OCI-M1 (cell line): ENCODE measurements around the gene NXPH2.
A peak's percentile ranks its signal among the peaks of the same experiment; 100 is the strongest.
"Not testable (repeated sequence)": the region's sequence is repeated elsewhere in the genome, so short reads cannot be mapped to it uniquely, and the experiment has no call there.

Experiments
- DNase-seq: peaks from one replicate; lab custom pipeline; 2025; lab: John Stamatoyannopoulos, UW

The NXPH2 gene

GRCh38 chr2:138711812-138712211 lies 68.4 kb downstream of the NXPH2 start:
- DNase-seq: no peak

- no peak for DNase-seq
Observed at GRCh38 chr2:138708682-138709241, 71.4 kb downstream of the NXPH2 start.

GRCh38 chr2:138707392-138708074 lies 72.7 kb downstream of the NXPH2 start:
- DNase-seq: no peak

GRCh38 chr2:138703242-138703641 lies 76.9 kb downstream of the NXPH2 start:
- no peak for DNase-seq

- peak; percentile 25 for DNase-seq
Observed at GRCh38 chr2:138700716-138701115, 79.5 kb downstream of the NXPH2 start.

GRCh38 chr2:138699421-138699820 lies 80.8 kb downstream of the NXPH2 start:
- no peak for DNase-seq

GRCh38 chr2:138698428-138698827 lies 81.8 kb downstream of the NXPH2 start:
- no peak for DNase-seq

- DNase-seq: no peak
Observed at GRCh38 chr2:138691667-138692066, 88.5 kb downstream of the NXPH2 start.

- DNase-seq: peak; percentile 66
Observed at GRCh38 chr2:138689705-138690104, 90.5 kb downstream of the NXPH2 start.

- DNase-seq: no peak
Observed at GRCh38 chr2:138682163-138682562, 98.0 kb downstream of the NXPH2 start.

- DNase-seq: no peak
Observed at GRCh38 chr2:138677221-138677620, 103.0 kb downstream of the NXPH2 start.

GRCh38 chr2:138676619-138677021 lies 103.6 kb downstream of the NXPH2 start:
- DNase-seq: no peak

GRCh38 chr2:138671566-138671965 lies 108.6 kb downstream of the NXPH2 start:
- DNase-seq: no peak

GRCh38 chr2:138670734-138671133 lies 109.5 kb downstream of the NXPH2 start:
- no peak for DNase-seq

- DNase-seq: no peak
Observed at GRCh38 chr2:138665937-138666336, 114.3 kb downstream of the NXPH2 start.

- DNase-seq: no peak
Observed at GRCh38 chr2:138658187-138658894, 121.8 kb downstream of the NXPH2 start.

GRCh38 chr2:138654146-138654545 lies 126.0 kb downstream of the NXPH2 start:
- peak; percentile 2 for DNase-seq

- DNase-seq: no peak
Observed at GRCh38 chr2:138652378-138652777, 127.8 kb downstream of the NXPH2 start.

GRCh38 chr2:138649571-138649970 lies 130.6 kb downstream of the NXPH2 start:
- no peak for DNase-seq

GRCh38 chr2:138648606-138649005 lies 131.6 kb downstream of the NXPH2 start:
- no peak for DNase-seq

GRCh38 chr2:138644776-138645175 lies 135.4 kb downstream of the NXPH2 start:
- DNase-seq: not testable (repeated sequence)

GRCh38 chr2:138640921-138641676 lies 139.1 kb downstream of the NXPH2 start:
- no peak for DNase-seq

GRCh38 chr2:138637686-138638085 lies 142.5 kb downstream of the NXPH2 start:
- DNase-seq: no peak
